ENCODE measurements around the gene PIM2.

- TF ChIP-seq CTCF (IDR thresholded peaks at IDR 0.05; ENCODE audit: insufficient read depth, low read length, poor library complexity, severe bottlenecking) (no peak), EZH2phosphoT487 (conservative IDR thresholded peaks at IDR 0.05; ENCODE audit: low read length) (no peak)
These were observed 1.3 kb upstream of the PIM2 start for GRCh38 chrX:48919947-48920717.

Data from SU-DHL-6 (cell line).